SK-N-SH (cell line): ENCODE data around the gene PLEKHA6. TPM values are rescaled to one million over a fixed set of nuclear protein-coding genes. Genes with fewer than 3 reads are reported as not detected.
A peak's percentile ranks its signal among the peaks of the same experiment; 100 is the strongest.

ENCODE experiments used
- CTCF ChIA-PET: fragments of 300-600, 350-600 bp; formaldehyde crosslinking; extraction: SDS; loops from one replicate; lab custom pipeline; 2021; lab: Yijun Ruan, JAX
- POLR2A ChIA-PET: fragments of 350-600 bp; sonication (Branson Sonifier 250); formaldehyde crosslinking; extraction: SDS; loops from one replicate; lab custom pipeline; 2020; ENCODE audit warnings: antibody characterized with exemption, inconsistent platforms; lab: Yijun Ruan, JAX
- DNase-seq: peaks from one replicate; pipeline ENCODE4 v3.0.0; 2012
- H2AFZ ChIP-seq: fragments of 200-600 bp; sonication (generic); 2 replicates; pipeline ENCODE4 v1.8.1; 2016; ENCODE audit warnings: antibody characterized with exemption, mild to moderate bottlenecking, low read depth
- H3F3A ChIP-seq: fragments of 200-600 bp; sonication (generic); replicated peaks from 2 replicates; pipeline ENCODE3; 2016; ENCODE audit warnings: antibody characterized with exemption, mild to moderate bottlenecking; ENCODE audit not compliant: insufficient read depth
- H3K27ac ChIP-seq, 2 experiments: fragments of 200-500 bp in 1 of 2; fragments of 200-600 bp in 1 of 2; sonication (Bioruptor generic) in 1 of 2; sonication (generic), shearing (Covaris generic) in 1 of 2; 2 replicates each; pipeline versions ENCODE4 v1.5.1 to v1.6.1; 2014 to 2016; ENCODE audit warnings: low read depth in 2 of 2, inconsistent platforms in 1 of 2, low read length in 1 of 2, mild to moderate bottlenecking in 1 of 2, mixed read lengths in 1 of 2
- H3K27me3 ChIP-seq: fragments of 200-600 bp; sonication (generic), shearing (Covaris generic); 2 replicates; pipeline ENCODE4 v1.6.1; 2016; ENCODE audit warnings: mixed run types; ENCODE audit not compliant: insufficient read depth
- H3K36me3 ChIP-seq, 2 experiments: fragments of 200-500 bp in 1 of 2; fragments of 200-600 bp in 1 of 2; sonication (Bioruptor generic) in 1 of 2; sonication (generic) in 1 of 2; replicated peaks in 1 of 2; 2 replicates each; pipeline versions ENCODE3 to v1.5.1; 2014 to 2016; ENCODE audit warnings: low read length in 1 of 2, mild to moderate bottlenecking in 1 of 2; ENCODE audit not compliant: insufficient read depth in 2 of 2, control insufficient read depth in 1 of 2
- H3K4me1 ChIP-seq, 2 experiments: fragments of 200-500 bp in 1 of 2; fragments of 200-600 bp in 1 of 2; sonication (Bioruptor generic) in 1 of 2; sonication (generic), shearing (Covaris generic) in 1 of 2; 2 replicates each; pipeline versions ENCODE4 v1.5.1 to v1.6.1; 2014 to 2016; ENCODE audit warnings: low read depth in 1 of 2, low read length in 1 of 2, mixed run types in 1 of 2; ENCODE audit not compliant: insufficient read depth in 2 of 2, control insufficient read depth in 1 of 2
- H3K4me2 ChIP-seq: fragments of 200-600 bp; sonication (generic), shearing (Covaris generic); 2 replicates; pipeline ENCODE4 v1.6.1; 2017; ENCODE audit warnings: mixed run types
- H3K4me3 ChIP-seq, 2 experiments: fragments of 200-500 bp in 1 of 2; fragments of 200-600 bp in 1 of 2; sonication (Bioruptor generic) in 1 of 2; sonication (generic), shearing (Covaris generic) in 1 of 2; 2 replicates each; pipeline versions ENCODE4 v1.5.1 to v1.8.1; 2014 to 2016; ENCODE audit warnings: low read depth in 2 of 2, inconsistent platforms in 1 of 2, low read length in 1 of 2, mild to moderate bottlenecking in 1 of 2, mixed read lengths in 1 of 2, moderate library complexity in 1 of 2
- H3K79me2 ChIP-seq: fragments of 200-600 bp; sonication (generic); 2 replicates; pipeline ENCODE4 v1.8.1; 2017; ENCODE audit warnings: mild to moderate bottlenecking; ENCODE audit not compliant: insufficient read depth
- H3K9ac ChIP-seq: fragments of 200-600 bp; sonication (generic); 2 replicates; pipeline ENCODE4 v1.6.1; 2017; ENCODE audit warnings: mixed run types
- H3K9me2 ChIP-seq: fragments of 200-600 bp; sonication (generic); 2 replicates; pipeline ENCODE4 v1.6.1; 2017; ENCODE audit warnings: mixed run types
- H3K9me3 ChIP-seq: fragments of 200-600 bp; sonication (generic); 2 replicates; pipeline ENCODE4 v1.6.1; 2017; ENCODE audit warnings: mixed run types, mild to moderate bottlenecking, moderate library complexity
- H4K20me1 ChIP-seq: fragments of 200-600 bp; sonication (generic); 2 replicates; pipeline ENCODE4 v1.6.1; 2017; ENCODE audit warnings: mild to moderate bottlenecking, mixed run types; ENCODE audit not compliant: insufficient read depth
- ELF1 ChIP-seq: IDR thresholded peaks from 2 replicates; pipeline ENCODE4 v1.4.0; 2012
- EP300 ChIP-seq, 2 experiments: IDR thresholded peaks; 2 replicates each; pipeline versions ENCODE4 v1.4.0 to v1.6.1; 2012; ENCODE audit warnings: borderline replicate concordance in 1 of 2, low read depth in 1 of 2, low read length in 1 of 2
- EZH2phosphoT487 ChIP-seq: fragments of 200-600 bp; sonication (generic); IDR thresholded peaks from 2 replicates; pipeline ENCODE4 v1.6.1; 2017; ENCODE audit warnings: low read depth, mixed run types, mild to moderate bottlenecking, antibody characterized with exemption, moderate library complexity, borderline replicate concordance
- FOXJ3 ChIP-seq: sonication (generic); formaldehyde crosslinking; IDR thresholded peaks from 2 replicates; pipeline ENCODE4 v1.5.1; 2020; ENCODE audit warnings: mild to moderate bottlenecking, missing genetic modification reagents
- JUND ChIP-seq: IDR thresholded peaks from 2 replicates; pipeline ENCODE4 v1.4.0; 2012
- NRF1 ChIP-seq: IDR thresholded peaks from 2 replicates; pipeline ENCODE4 v1.6.1; 2012; ENCODE audit warnings: low read depth, mild to moderate bottlenecking, low read length
- PBX3 ChIP-seq: IDR thresholded peaks from 2 replicates; pipeline ENCODE4; 2012
- POLR2AphosphoS5 ChIP-seq: IDR thresholded peaks from 2 replicates; pipeline ENCODE4 v1.6.1; 2012; ENCODE audit warnings: low read depth, low read length
- RFX5 ChIP-seq: IDR thresholded peaks from 2 replicates; pipeline ENCODE4 v1.6.1; 2012; ENCODE audit warnings: mild to moderate bottlenecking, improper control_type of control experiment, low read length
- RXRA ChIP-seq: IDR thresholded peaks from 2 replicates; pipeline ENCODE4 v1.4.0; 2012; ENCODE audit warnings: low read depth, mild to moderate bottlenecking, borderline replicate concordance
- TEAD4 ChIP-seq: IDR thresholded peaks from 2 replicates; pipeline ENCODE4 v1.4.0; 2012; ENCODE audit warnings: mild to moderate bottlenecking, borderline replicate concordance; ENCODE audit not compliant: insufficient read depth
- USF2 ChIP-seq: fragments of 150-350 bp; IDR thresholded peaks from 2 replicates; pipeline ENCODE4 v1.6.1; 2017; ENCODE audit warnings: antibody characterized with exemption, low read length, low read depth, borderline replicate concordance
- WGBS: methylation state at CpG from one replicate; pipeline ENCODE4 v1.1.6; 2017; ENCODE audit warnings: low lambda C conversion rate; 5-methylcytosine and 5-hydroxymethylcytosine counted together
- polyA plus RNA-seq, 3 experiments: library from polyadenylated mRNA; depleted of rRNA; stranded (reverse); fragments of >200 nt; gene quantifications; 2 replicates each; pipeline ENCODE4 v1.2.3, GENCODE V29; 2012
- TF ChIP-seq, protein P1 (sequence below): fragments of 150-350 bp; IDR thresholded peaks from 2 replicates; pipeline ENCODE4 v1.6.1; 2016; ENCODE audit warnings: mild to moderate bottlenecking, low read depth, low read length
- TF ChIP-seq, protein P2 (sequence below): IDR thresholded peaks from 2 replicates; pipeline ENCODE4 v1.4.0; 2012; ENCODE audit warnings: low read depth

PLEKHA6 gene
- polyA plus RNA-seq, 1 of the 3 experiments (the other 2 are of a cell fraction): 1.2 TPM

GRCh38 chr1:204176049-204176448 is 183.7 kb downstream of the PLEKHA6 start:
- H3F3A ChIP-seq: no peaks in the 10 kb centered on the region
- H3K9me2 ChIP-seq: no peaks in the 10 kb centered on the region
- ChIA-PET CTCF (interaction anchor here (0.7 to 20.5 kb wide), 7 partner anchors 13 to 235 kb away, joined by 3 to 302 read pairs (median 4); partner anchors contain the start of genes GOLT1A and PLEKHA6), POLR2A (no interaction called here)
- no peak overlapping the region for H3K4me3 ChIP-seq
- H4K20me1 ChIP-seq: no peaks in the 10 kb centered on the region
- TF ChIP-seq FOXJ3 (no peak), NRF1 (no peak)
- H3K9ac ChIP-seq: no peak overlapping the region
- no peak overlapping the region for H2AFZ ChIP-seq
- H3K4me1 ChIP-seq: 0 out of 4 replicates have a peak, but pooled peaks cover 0 to 3% of the 10 kb centered on the region in 2 experiments
- no peaks in the 10 kb centered on the region for H3K36me3 ChIP-seq
- no peak for DNase-seq
- H3K4me2 ChIP-seq: no peak overlapping the region
- 41% methylated on average over 5 of the region's 5 CpGs for WGBS
- H3K9me3 ChIP-seq: no peaks in the 10 kb centered on the region
- no peaks in the 10 kb centered on the region; the same call in 1 of the 2 replicates for H3K27me3 ChIP-seq
- H3K79me2 ChIP-seq: no peaks in the 10 kb centered on the region
- H3K27ac ChIP-seq: no peak overlapping the region

GRCh38 chr1:204174958-204175357 is 184.8 kb downstream of the PLEKHA6 start:
- H3K27me3 ChIP-seq: no peaks in the 10 kb centered on the region; the same call in 1 of the 2 replicates
- no peaks in the 10 kb centered on the region for H3K9me2 ChIP-seq
- ChIA-PET CTCF (interaction anchor here (0.8 to 20.5 kb wide), 5 partner anchors 12 to 187 kb away, joined by 3 to 302 read pairs (median 26); partner anchors contain the start of gene PLEKHA6), POLR2A (no interaction called here)
- H3K27ac ChIP-seq: no peak overlapping the region
- WGBS: 54% methylated on average over 3 of the region's 3 CpGs
- H3K4me3 ChIP-seq: no peak overlapping the region
- H3K4me2 ChIP-seq: no peak overlapping the region
- no peak for TF ChIP-seq PBX3
- no peak for TF ChIP-seq TEAD4
- TF ChIP-seq USF2: no peak
- TF ChIP-seq POLR2AphosphoS5: no peak
- TF ChIP-seq EP300 (IDR thresholded peaks at IDR 0.05; ENCODE audit: borderline replicate concordance in 1 of 2, low read depth in 1 of 2, low read length in 1 of 2): no peak
- TF ChIP-seq, all 33 proteins: peak for 0
- no peak for DNase-seq
- Histone ChIP-seq H2AFZ (no peak overlapping the region), H3K9ac (no peak overlapping the region), H3K79me2 (no peaks in the 10 kb centered on the region), H3K9me3 (no peaks in the 10 kb centered on the region), H3F3A (no peaks in the 10 kb centered on the region), H3K36me3 (no peaks in the 10 kb centered on the region), H4K20me1 (no peaks in the 10 kb centered on the region), H3K4me1 (0 out of 4 replicates have a peak, but pooled peaks cover 0 to 3% of the 10 kb centered on the region in 2 experiments)

GRCh38 chr1:204172404-204173029 is 187.2 kb downstream of the PLEKHA6 start:
- H3K27ac ChIP-seq: no peak overlapping the region
- no peak overlapping the region for H3K4me2 ChIP-seq
- no peaks in the 10 kb centered on the region for H3K79me2 ChIP-seq
- TF ChIP-seq NRF1: no peak
- TF ChIP-seq, protein P1, sequence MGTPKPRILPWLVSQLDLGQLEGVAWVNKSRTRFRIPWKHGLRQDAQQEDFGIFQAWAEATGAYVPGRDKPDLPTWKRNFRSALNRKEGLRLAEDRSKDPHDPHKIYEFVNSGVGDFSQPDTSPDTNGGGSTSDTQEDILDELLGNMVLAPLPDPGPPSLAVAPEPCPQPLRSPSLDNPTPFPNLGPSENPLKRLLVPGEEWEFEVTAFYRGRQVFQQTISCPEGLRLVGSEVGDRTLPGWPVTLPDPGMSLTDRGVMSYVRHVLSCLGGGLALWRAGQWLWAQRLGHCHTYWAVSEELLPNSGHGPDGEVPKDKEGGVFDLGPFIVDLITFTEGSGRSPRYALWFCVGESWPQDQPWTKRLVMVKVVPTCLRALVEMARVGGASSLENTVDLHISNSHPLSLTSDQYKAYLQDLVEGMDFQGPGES: no peak
- no peak for TF ChIP-seq FOXJ3
- no peak for TF ChIP-seq ELF1
- no peak for TF ChIP-seq JUND
- no peak for TF ChIP-seq RXRA
- TF ChIP-seq, protein P2, sequence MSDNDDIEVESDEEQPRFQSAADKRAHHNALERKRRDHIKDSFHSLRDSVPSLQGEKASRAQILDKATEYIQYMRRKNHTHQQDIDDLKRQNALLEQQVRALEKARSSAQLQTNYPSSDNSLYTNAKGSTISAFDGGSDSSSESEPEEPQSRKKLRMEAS: no peak
- no peak for TF ChIP-seq RFX5
- TF ChIP-seq EZH2phosphoT487: no peak
- 75% methylated on average over 2 of the region's 2 CpGs for WGBS
- CTCF ChIA-PET: interaction anchor here (1.0 to 20.5 kb wide), 6 partner anchors 10 to 226 kb away, joined by 3 to 302 read pairs (median 16); partner anchors contain the start of gene PLEKHA6
- no peaks in the 10 kb centered on the region for H3F3A ChIP-seq
- H3K36me3 ChIP-seq: no peaks in the 10 kb centered on the region
- H3K9me2 ChIP-seq: no peaks in the 10 kb centered on the region
- no peaks in the 10 kb centered on the region; the same call in 1 of the 2 replicates for H3K27me3 ChIP-seq
- H2AFZ ChIP-seq: 0 out of 2 replicates have a peak overlapping the region, but pooled peaks have one; percentile 32
- 0 out of 2 replicates have a peak, but pooled peaks cover 5% of the 10 kb centered on the region for H3K9me3 ChIP-seq
- no peak overlapping the region for H3K9ac ChIP-seq
- DNase-seq: no peak
- H3K4me1 ChIP-seq: 0 out of 4 replicates have a peak, but pooled peaks cover 0 to 3% of the 10 kb centered on the region in 2 experiments
- no peak overlapping the region for H3K4me3 ChIP-seq
- POLR2A ChIA-PET: no interaction called here
- no peaks in the 10 kb centered on the region for H4K20me1 ChIP-seq
